ENCODE measurements around the gene HIPK3. TPM values are rescaled to one million over a fixed set of nuclear protein-coding genes. Genes with fewer than 3 reads are reported as not detected.

The HIPK3 gene
- total and polyA plus RNA-seq, 9 of the 15 experiments (the other 6 are each of a cell fraction or from before 2014, with no cell fraction given) = 2.3 to 19.6 (median 7.5) TPM

GRCh38 chr11:33294224-33294623 is 37.0 kb downstream of the HIPK3 start:
- FAIRE-seq (no peak), ATAC-seq (no peak), DNase-seq (ENCODE audit: extremely low read depth in 1 of 4, low spot score in 3 of 4) (no peak)
- CTCF ChIA-PET (ENCODE audit: low intra/inter-chr PET ratio) = no interaction called here
- H3K4me2 ChIP-seq (ENCODE audit: insufficient read depth, low read length) = no peak overlapping the region
- no peak overlapping the region for H3K9ac ChIP-seq (ENCODE audit: insufficient read depth in 1 of 2, low read depth in 2 of 2, low read length in 2 of 2)
- no peak overlapping the region for H3K4me3 ChIP-seq
- peaks cover 3% of the 10 kb centered on the region; the same call in 1 of the 3 replicates for H3K36me3 ChIP-seq (ENCODE audit: control insufficient read depth, insufficient read depth, low read length)
- POLR2A ChIA-PET = no interaction called here
- in situ Hi-C loops (cut with MboI) (no loop called here), intact Hi-C loops (cut with micrococcal nuclease) (no loop called here)
- no peaks in the 10 kb centered on the region for H3K9me3 ChIP-seq (replicated peaks; ENCODE audit: control insufficient read depth, insufficient read depth, low read depth, low read length)
- peaks cover 12% of the 10 kb centered on the region for H3K79me2 ChIP-seq (ENCODE audit: control insufficient read depth, insufficient read depth, low read length)
- no TSS peak for BruUV-seq (replicated peaks)
- H3K4me1 ChIP-seq (replicated peaks in 1 of 2; ENCODE audit: control insufficient read depth in 2 of 2, insufficient read depth in 2 of 2, low read length in 2 of 2) = no peaks in the 10 kb centered on the region
- no peak overlapping the region for H3K27ac ChIP-seq (ENCODE audit: extremely low read depth, low read depth, low read length)
- H3K9me1 ChIP-seq (ENCODE audit: control insufficient read depth, insufficient read depth, low read length) = no peaks in the 10 kb centered on the region
- H2AFZ ChIP-seq (ENCODE audit: low read depth, low read length) = no peak overlapping the region
- WGBS (ENCODE audit: insufficient coverage, low coverage, missing lambda C conversion rate) = 65% methylated on average over 4 of the region's 4 CpGs
- TF ChIP-seq SMAD2 (IDR thresholded peaks at IDR 0.05; ENCODE audit: low read depth, low read length) = no peak
- TF ChIP-seq RBM25 (IDR thresholded peaks at IDR 0.05; ENCODE audit: low read depth, low read length, severe bottlenecking) = no peak
- no peak for TF ChIP-seq ZNF253 (CRISPR knock-in tag; conservative IDR thresholded peaks at IDR 0.05)
- no peak for TF ChIP-seq SOX6 (IDR thresholded peaks at IDR 0.05)
- no peak for TF ChIP-seq ZNF696 (CRISPR knock-in tag; conservative IDR thresholded peaks at IDR 0.05)
- TF ChIP-seq SIRT6 (IDR thresholded peaks at IDR 0.05; ENCODE audit: low read depth, low read length) = no peak
- no peak for TF ChIP-seq DMBX1 (CRISPR knock-in tag; IDR thresholded peaks at IDR 0.05; ENCODE audit: borderline replicate concordance)
- TF ChIP-seq MAX (CRISPR knock-in tag; IDR thresholded peaks at IDR 0.05) = no peak
- TF ChIP-seq DACH1 (IDR thresholded peaks at IDR 0.05; ENCODE audit: partially characterized antibody) = no peak
- TF ChIP-seq SLC30A9 (CRISPR knock-in tag; IDR thresholded peaks at IDR 0.05) = no peak
- no peak for TF ChIP-seq ZNF740 (CRISPR knock-in tag; IDR thresholded peaks at IDR 0.05)
- no peak for TF ChIP-seq ZNF740 (tag; IDR thresholded peaks at IDR 0.05)
- no peak for TF ChIP-seq HNRNPUL1 (IDR thresholded peaks at IDR 0.05; ENCODE audit: low read length)
- TF ChIP-seq EZH2 (IDR thresholded peaks at IDR 0.05; ENCODE audit: borderline replicate concordance, low read depth, low read length) = no peak
- TF ChIP-seq CBFA2T3 (IDR thresholded peaks at IDR 0.05) = no peak
- TF ChIP-seq NR3C1 (CRISPR knock-in tag; IDR thresholded peaks at IDR 0.05) = no peak
- TF ChIP-seq GATA2 (CRISPR knock-in tag; IDR thresholded peaks at IDR 0.05) = no peak
- no peaks in the 10 kb centered on the region for H3K27me3 ChIP-seq (ENCODE audit: control insufficient read depth in 2 of 2, insufficient read depth in 2 of 2, low read length in 2 of 2)
- no peaks in the 10 kb centered on the region for H4K20me1 ChIP-seq (replicated peaks; ENCODE audit: control insufficient read depth, insufficient read depth, low read length)
